Thyroid gland (tissue), 4 donors: ENCODE measurements around the gene KIAA2012. TPM values are rescaled to one million over a fixed set of nuclear protein-coding genes. Genes with fewer than 3 reads are reported as not detected.

Source experiments
- DNase-seq, 2 donors: peaks; one replicate each; pipeline ENCODE4 v3.0.0-alpha.2; 2019
- H3K27ac ChIP-seq, 3 donors: fragments of 200-600 bp; sonication (generic); 1 replicate in 2 of 3; 2 replicates in 1 of 3; pipeline ENCODE4 v1.5.1; 2016 to 2019; ENCODE audit warnings: mild to moderate bottlenecking in 1 of 3, moderate library complexity in 1 of 3
- H3K27me3 ChIP-seq: fragments of 200-600 bp; sonication (generic); one replicate; pipeline ENCODE4 v1.5.1; 2019
- H3K36me3 ChIP-seq, 2 donors: fragments of 200-600 bp; sonication (generic); one replicate each; pipeline ENCODE4 v1.5.1; 2016 to 2019
- H3K4me1 ChIP-seq, 2 donors: fragments of 200-600 bp; sonication (generic); one replicate each; pipeline ENCODE4 v1.5.1; 2017 to 2019
- H3K4me3 ChIP-seq, 3 donors: fragments of 200-600 bp; sonication (generic); replicated peaks in 1 of 3; 1 replicate in 2 of 3; 2 replicates in 1 of 3; pipeline ENCODE4 v1.5.1; 2016; ENCODE audit warnings: mild to moderate bottlenecking in 1 of 3
- H3K9me3 ChIP-seq: fragments of 200-600 bp; sonication (generic); one replicate; pipeline ENCODE4 v1.5.1; 2017
- CTCF ChIP-seq, 6 experiments: fragments of 200-600 bp in 3 of 6; fragments of 450-650 bp in 3 of 6; sonication (generic) in 3 of 6; IDR thresholded peaks; one replicate each; pipeline ENCODE4 v1.5.1; 2016 to 2019; ENCODE audit warnings: antibody characterized with exemption in 6 of 6, mild to moderate bottlenecking in 2 of 6, inconsistent platforms in 1 of 6, moderate library complexity in 1 of 6
- POLR2A ChIP-seq, 2 donors: fragments of 450-650 bp; IDR thresholded peaks; one replicate each; pipeline ENCODE4 v1.6.1; 2017; ENCODE audit warnings: antibody characterized with exemption in 2 of 2, mild to moderate bottlenecking in 2 of 2, moderate library complexity in 1 of 2
- WGBS, 2 donors: methylation state at CpG; one replicate each; pipeline ENCODE4 v1.1.5; 2017; 5-methylcytosine and 5-hydroxymethylcytosine counted together
- intact Hi-C: fragments of 100-400 bp; cut with DNase I; formaldehyde crosslinking; loops from one replicate; pipeline ENCODE4 v1.15.1; 2023
- total RNA-seq, 4 donors: library from RNA; depleted of rRNA; stranded (reverse); fragments of >200 nt; gene quantifications; one replicate each; pipeline ENCODE4 v1.2.3, GENCODE V29; 2016

KIAA2012 gene
- total RNA-seq, 4 donors from 2014 or later, result not detected

- H3K36me3 ChIP-seq, result no peaks in the 10 kb centered on the region
- TF ChIP-seq POLR2A (IDR thresholded peaks at IDR 0.05), result no peak
- no peak for TF ChIP-seq CTCF (IDR thresholded peaks at IDR 0.05)
- no peak overlapping the region for H3K27ac ChIP-seq
- no peak for DNase-seq
- H3K4me1 ChIP-seq, result no peaks in the 10 kb centered on the region
- 96 to 97% methylated on average over 1 of the region's 1 CpG for WGBS, 2 donors
- no peaks in the 10 kb centered on the region for H3K9me3 ChIP-seq
- H3K27me3 ChIP-seq, result no peaks in the 10 kb centered on the region
- intact Hi-C loops, result no loop called here
- no peak overlapping the region for H3K4me3 ChIP-seq
Observed at GRCh38 chr2:202049840-202050239, 23.2 kb upstream of the KIAA2012 start.

GRCh38 chr2:202050652-202051051, 22.4 kb upstream of the KIAA2012 start:
- no peak overlapping the region for H3K27ac ChIP-seq
- TF ChIP-seq CTCF (IDR thresholded peaks at IDR 0.05) (no peak), POLR2A (IDR thresholded peaks at IDR 0.05) (no peak)
- H3K36me3 ChIP-seq, result no peaks in the 10 kb centered on the region
- intact Hi-C loops, result no loop called here
- no peak overlapping the region for H3K4me3 ChIP-seq
- H3K27me3 ChIP-seq, result no peaks in the 10 kb centered on the region
- DNase-seq, result no peak
- H3K4me1 ChIP-seq, result no peaks in the 10 kb centered on the region
- H3K9me3 ChIP-seq, result no peaks in the 10 kb centered on the region

GRCh38 chr2:202051499-202052161, 21.4 kb upstream of the KIAA2012 start:
- DNase-seq, result no peak
- intact Hi-C loops, result no loop called here
- Histone ChIP-seq H3K4me1 (no peaks in the 10 kb centered on the region), H3K27ac (no peak overlapping the region), H3K9me3 (no peaks in the 10 kb centered on the region), H3K36me3 (no peaks in the 10 kb centered on the region), H3K4me3 (no peak overlapping the region), H3K27me3 (no peaks in the 10 kb centered on the region)
- TF ChIP-seq CTCF (IDR thresholded peaks at IDR 0.05) (no peak), POLR2A (IDR thresholded peaks at IDR 0.05) (no peak)
- 71 to 73% methylated on average over 8 of the region's 8 CpGs for WGBS, 2 donors

- intact Hi-C loops, result no loop called here
- TF ChIP-seq POLR2A (IDR thresholded peaks at IDR 0.05), result no peak
- TF ChIP-seq CTCF (IDR thresholded peaks at IDR 0.05), result no peak
- no peak overlapping the region for H3K27ac ChIP-seq
- H3K27me3 ChIP-seq, result no peaks in the 10 kb centered on the region
- WGBS, 2 donors, result 86 to 95% methylated on average over 1 of the region's 1 CpG
- no peak overlapping the region for H3K4me3 ChIP-seq
- H3K9me3 ChIP-seq, result no peaks in the 10 kb centered on the region
- no peaks in the 10 kb centered on the region for H3K36me3 ChIP-seq
- H3K4me1 ChIP-seq, result no peaks in the 10 kb centered on the region
- DNase-seq, result no peak
Observed at GRCh38 chr2:202052235-202052634, 20.8 kb upstream of the KIAA2012 start.

GRCh38 chr2:202054679-202055078, 18.4 kb upstream of the KIAA2012 start:
- Histone ChIP-seq H3K4me1 (no peaks in the 10 kb centered on the region), H3K4me3 (no peak overlapping the region), H3K27me3 (no peaks in the 10 kb centered on the region), H3K9me3 (no peaks in the 10 kb centered on the region), H3K36me3 (no peaks in the 10 kb centered on the region), H3K27ac (no peak overlapping the region)
- intact Hi-C loops, result no loop called here
- no peak for TF ChIP-seq POLR2A (IDR thresholded peaks at IDR 0.05)
- TF ChIP-seq CTCF (IDR thresholded peaks at IDR 0.05), result no peak
- WGBS, 2 donors, result 71 to 75% methylated on average over 2 to 3 of the region's 3 CpGs
- no peak for DNase-seq
